Activated naive CD4-positive, alpha-beta T cell treated with anti-CD3 and anti-CD28 coated beads, Interleukin-2, amount 10 ng/mL, durations not matched to agents 7 days and 5 days (primary cell): ENCODE results near the gene ASTN1.

Source experiments
- CTCF ChIA-PET: fragments of 350-600 bp; sonication (Branson Sonifier 250); formaldehyde crosslinking; loops from one replicate; lab custom pipeline; 2021; ENCODE audit warnings: antibody characterized with exemption; lab: Charles Lee
- DNase-seq: peaks from one replicate; pipeline ENCODE4 v3.0.0-alpha.2; 2020
- H3K27ac Mint-ChIP-seq: one replicate; pipeline ENCODE4 v1.8.0; 2021; ENCODE audit warnings: mild to moderate bottlenecking, moderate library complexity, mixed read lengths
- H3K27me3 Mint-ChIP-seq: one replicate; pipeline ENCODE4 v1.8.0; 2021; ENCODE audit warnings: mild to moderate bottlenecking, mixed read lengths
- H3K36me3 Mint-ChIP-seq: one replicate; pipeline ENCODE4 v1.8.0; 2021; ENCODE audit warnings: mixed read lengths
- H3K4me1 Mint-ChIP-seq: one replicate; pipeline ENCODE4 v1.8.0; 2021; ENCODE audit warnings: mixed read lengths
- H3K4me3 Mint-ChIP-seq: one replicate; pipeline ENCODE4 v1.8.0; 2021; ENCODE audit warnings: mild to moderate bottlenecking, moderate library complexity, mixed read lengths
- H3K9me3 Mint-ChIP-seq: one replicate; pipeline ENCODE4 v1.8.0; 2021; ENCODE audit warnings: mixed read lengths

ASTN1 gene

GRCh38 chr1:177065430-177065829, 99.1 kb downstream of the ASTN1 start:
- Mint-ChIP-seq H3K27me3 (no peaks in the 10 kb centered on the region), H3K27ac (no peak overlapping the region), H3K4me3 (no peak overlapping the region), H3K4me1 (no peaks in the 10 kb centered on the region), H3K9me3 (peaks cover 1% of the 10 kb centered on the region), H3K36me3 (no peaks in the 10 kb centered on the region)
- DNase-seq, result no peak
- CTCF ChIA-PET, result no interaction called here

GRCh38 chr1:177063648-177064047, 100.9 kb downstream of the ASTN1 start:
- CTCF ChIA-PET, result no interaction called here
- Mint-ChIP-seq H3K4me1 (no peaks in the 10 kb centered on the region), H3K27ac (no peak overlapping the region), H3K27me3 (no peaks in the 10 kb centered on the region), H3K9me3 (peaks cover 1% of the 10 kb centered on the region), H3K4me3 (no peak overlapping the region), H3K36me3 (no peaks in the 10 kb centered on the region)
- no peak for DNase-seq

- CTCF ChIA-PET, result no interaction called here
- H3K27me3 Mint-ChIP-seq, result no peaks in the 10 kb centered on the region
- no peak overlapping the region for H3K27ac Mint-ChIP-seq
- no peak for DNase-seq
- no peaks in the 10 kb centered on the region for H3K36me3 Mint-ChIP-seq
- H3K9me3 Mint-ChIP-seq, result no peaks in the 10 kb centered on the region
- H3K4me3 Mint-ChIP-seq, result no peak overlapping the region
- H3K4me1 Mint-ChIP-seq, result no peaks in the 10 kb centered on the region
These were observed 110.0 kb downstream of the ASTN1 start for GRCh38 chr1:177054542-177054941.

GRCh38 chr1:177053648-177054047, 110.9 kb downstream of the ASTN1 start:
- no peaks in the 10 kb centered on the region for H3K27me3 Mint-ChIP-seq
- H3K36me3 Mint-ChIP-seq, result no peaks in the 10 kb centered on the region
- no peaks in the 10 kb centered on the region for H3K4me1 Mint-ChIP-seq
- H3K4me3 Mint-ChIP-seq, result no peak overlapping the region
- no peaks in the 10 kb centered on the region for H3K9me3 Mint-ChIP-seq
- CTCF ChIA-PET, result no interaction called here
- H3K27ac Mint-ChIP-seq, result no peak overlapping the region
- no peak for DNase-seq

GRCh38 chr1:177048314-177049069, 116.0 kb downstream of the ASTN1 start:
- CTCF ChIA-PET, result no interaction called here
- Mint-ChIP-seq H3K9me3 (no peaks in the 10 kb centered on the region), H3K27me3 (no peaks in the 10 kb centered on the region), H3K36me3 (no peaks in the 10 kb centered on the region), H3K4me1 (no peaks in the 10 kb centered on the region), H3K4me3 (no peak overlapping the region), H3K27ac (no peak overlapping the region)
- DNase-seq, result no peak

GRCh38 chr1:177045151-177045550, 119.4 kb downstream of the ASTN1 start:
- no peak for DNase-seq
- CTCF ChIA-PET, result no interaction called here
- Mint-ChIP-seq H3K9me3 (no peaks in the 10 kb centered on the region), H3K27me3 (no peaks in the 10 kb centered on the region), H3K36me3 (no peaks in the 10 kb centered on the region), H3K27ac (no peak overlapping the region), H3K4me1 (no peaks in the 10 kb centered on the region), H3K4me3 (no peak overlapping the region)

- CTCF ChIA-PET, result no interaction called here
- no peaks in the 10 kb centered on the region for H3K27me3 Mint-ChIP-seq
- H3K4me1 Mint-ChIP-seq, result no peaks in the 10 kb centered on the region
- DNase-seq, result no peak
- H3K27ac Mint-ChIP-seq, result no peak overlapping the region
- no peaks in the 10 kb centered on the region for H3K36me3 Mint-ChIP-seq
- no peaks in the 10 kb centered on the region for H3K9me3 Mint-ChIP-seq
- H3K4me3 Mint-ChIP-seq, result no peak overlapping the region
These were observed 120.1 kb downstream of the ASTN1 start for GRCh38 chr1:177044390-177044789.

- Mint-ChIP-seq H3K4me3 (no peak overlapping the region), H3K27ac (no peak overlapping the region), H3K9me3 (no peaks in the 10 kb centered on the region), H3K4me1 (no peaks in the 10 kb centered on the region), H3K27me3 (no peaks in the 10 kb centered on the region), H3K36me3 (no peaks in the 10 kb centered on the region)
- CTCF ChIA-PET, result no interaction called here
- DNase-seq, result no peak
These were observed 120.9 kb downstream of the ASTN1 start for GRCh38 chr1:177043597-177043996.

- no peak for DNase-seq
- H3K4me1 Mint-ChIP-seq, result no peaks in the 10 kb centered on the region
- no peak overlapping the region for H3K4me3 Mint-ChIP-seq
- H3K27me3 Mint-ChIP-seq, result no peaks in the 10 kb centered on the region
- H3K27ac Mint-ChIP-seq, result no peak overlapping the region
- CTCF ChIA-PET, result no interaction called here
- no peaks in the 10 kb centered on the region for H3K36me3 Mint-ChIP-seq
- H3K9me3 Mint-ChIP-seq, result no peaks in the 10 kb centered on the region
These were observed 128.9 kb downstream of the ASTN1 start for GRCh38 chr1:177035586-177035985.

- no peak for DNase-seq
- Mint-ChIP-seq H3K27me3 (no peaks in the 10 kb centered on the region), H3K9me3 (peaks cover 3% of the 10 kb centered on the region), H3K36me3 (no peaks in the 10 kb centered on the region), H3K27ac (no peak overlapping the region), H3K4me3 (no peak overlapping the region), H3K4me1 (no peaks in the 10 kb centered on the region)
- CTCF ChIA-PET, result no interaction called here
These were observed 130.9 kb downstream of the ASTN1 start for GRCh38 chr1:177033628-177034027.

GRCh38 chr1:177032434-177032833, 132.1 kb downstream of the ASTN1 start:
- CTCF ChIA-PET, result no interaction called here
- DNase-seq, result no peak
- H3K27ac Mint-ChIP-seq, result no peak overlapping the region

GRCh38 chr1:177024623-177025022, 139.9 kb downstream of the ASTN1 start:
- no peaks in the 10 kb centered on the region for H3K36me3 Mint-ChIP-seq
- H3K27ac Mint-ChIP-seq, result no peak overlapping the region
- H3K9me3 Mint-ChIP-seq, result peaks cover 3% of the 10 kb centered on the region
- no peaks in the 10 kb centered on the region for H3K27me3 Mint-ChIP-seq
- DNase-seq, result no peak
- H3K4me1 Mint-ChIP-seq, result no peaks in the 10 kb centered on the region
- no peak overlapping the region for H3K4me3 Mint-ChIP-seq
- CTCF ChIA-PET, result no interaction called here

More at GRCh38 chr1:177032434-177032833, 132.1 kb downstream of the ASTN1 start:
- Mint-ChIP-seq H3K36me3 (no peaks in the 10 kb centered on the region), H3K4me1 (no peaks in the 10 kb centered on the region), H3K27me3 (no peaks in the 10 kb centered on the region), H3K9me3 (peaks cover 3% of the 10 kb centered on the region), H3K4me3 (no peak overlapping the region)

- Mint-ChIP-seq H3K4me3 (no peak overlapping the region), H3K36me3 (no peaks in the 10 kb centered on the region), H3K4me1 (no peaks in the 10 kb centered on the region), H3K27me3 (no peaks in the 10 kb centered on the region), H3K27ac (no peak overlapping the region), H3K9me3 (no peaks in the 10 kb centered on the region)
- DNase-seq, result no peak
- CTCF ChIA-PET, result no interaction called here
These were observed 140.8 kb downstream of the ASTN1 start for GRCh38 chr1:177023726-177024125.

GRCh38 chr1:177023249-177023648, 141.3 kb downstream of the ASTN1 start:
- DNase-seq, result no peak
- CTCF ChIA-PET, result no interaction called here
- Mint-ChIP-seq H3K4me3 (no peak overlapping the region), H3K27me3 (no peaks in the 10 kb centered on the region), H3K36me3 (no peaks in the 10 kb centered on the region), H3K4me1 (no peaks in the 10 kb centered on the region), H3K9me3 (no peaks in the 10 kb centered on the region), H3K27ac (no peak overlapping the region)

GRCh38 chr1:177021687-177022086, 142.8 kb downstream of the ASTN1 start:
- H3K27ac Mint-ChIP-seq, result no peak overlapping the region
- H3K27me3 Mint-ChIP-seq, result no peaks in the 10 kb centered on the region
- H3K36me3 Mint-ChIP-seq, result no peaks in the 10 kb centered on the region
- no peaks in the 10 kb centered on the region for H3K9me3 Mint-ChIP-seq
- H3K4me3 Mint-ChIP-seq, result no peak overlapping the region
- no peak for DNase-seq
- no peaks in the 10 kb centered on the region for H3K4me1 Mint-ChIP-seq
- CTCF ChIA-PET, result interaction anchor here (0.7 kb wide), 1 partner anchor 449 kb away, joined by 3 read pairs; no protein-coding TSS in a partner anchor
